Uterus (tissue), 2 donors: ENCODE measurements around the gene BLCAP.

Experiments used
- POLR2A ChIP-seq, 2 donors: fragments of 450-650 bp; IDR thresholded peaks; one replicate each; pipeline ENCODE4 v1.6.1; 2016; ENCODE audit warnings: antibody characterized with exemption in 2 of 2, mild to moderate bottlenecking in 1 of 2, moderate library complexity in 1 of 2
- TF ChIP-seq, protein P1 (sequence below), 4 experiments: fragments of 200-600 bp in 2 of 4; fragments of 450-650 bp in 2 of 4; sonication (generic) in 2 of 4; IDR thresholded peaks; one replicate each; pipeline ENCODE4 v1.5.1; 2016 to 2019; ENCODE audit warnings: antibody characterized with exemption in 4 of 4, mild to moderate bottlenecking in 2 of 4, moderate library complexity in 1 of 4

DNA sequence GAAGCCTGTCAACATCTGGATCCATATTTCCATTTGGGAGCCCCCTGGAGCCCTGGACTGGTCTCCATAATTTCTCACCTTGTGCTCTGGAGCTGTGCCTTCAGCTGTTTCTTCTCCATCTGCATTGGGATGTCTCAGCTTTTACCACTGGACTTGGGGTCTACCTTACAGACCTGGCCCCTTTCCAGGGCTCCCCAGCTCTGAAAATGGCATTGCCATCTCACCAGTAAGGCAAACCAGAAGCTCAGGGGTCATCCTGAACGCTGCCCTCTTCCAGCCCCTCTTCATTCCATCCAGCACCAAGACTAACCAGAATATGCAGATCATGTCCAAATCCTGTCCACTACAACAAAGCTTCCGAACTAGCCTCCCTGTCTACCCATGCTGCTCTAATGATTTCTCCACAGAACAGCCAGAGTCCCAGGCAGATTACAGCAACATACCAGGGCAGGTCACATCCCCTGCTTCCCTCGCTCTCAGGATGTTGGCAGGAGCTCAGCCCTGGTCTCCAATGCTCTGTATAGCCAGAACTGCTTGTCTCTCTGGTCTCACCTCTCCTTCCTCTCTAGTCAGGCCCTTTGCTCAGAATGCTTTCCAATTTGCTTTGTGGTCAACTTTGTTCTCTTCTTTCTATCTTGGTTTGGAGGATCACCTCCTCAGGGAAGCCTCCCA lies 24.3 kb downstream of the BLCAP start:
- TF ChIP-seq POLR2A (IDR thresholded peaks at IDR 0.05) = no peak
- TF ChIP-seq, protein P1, sequence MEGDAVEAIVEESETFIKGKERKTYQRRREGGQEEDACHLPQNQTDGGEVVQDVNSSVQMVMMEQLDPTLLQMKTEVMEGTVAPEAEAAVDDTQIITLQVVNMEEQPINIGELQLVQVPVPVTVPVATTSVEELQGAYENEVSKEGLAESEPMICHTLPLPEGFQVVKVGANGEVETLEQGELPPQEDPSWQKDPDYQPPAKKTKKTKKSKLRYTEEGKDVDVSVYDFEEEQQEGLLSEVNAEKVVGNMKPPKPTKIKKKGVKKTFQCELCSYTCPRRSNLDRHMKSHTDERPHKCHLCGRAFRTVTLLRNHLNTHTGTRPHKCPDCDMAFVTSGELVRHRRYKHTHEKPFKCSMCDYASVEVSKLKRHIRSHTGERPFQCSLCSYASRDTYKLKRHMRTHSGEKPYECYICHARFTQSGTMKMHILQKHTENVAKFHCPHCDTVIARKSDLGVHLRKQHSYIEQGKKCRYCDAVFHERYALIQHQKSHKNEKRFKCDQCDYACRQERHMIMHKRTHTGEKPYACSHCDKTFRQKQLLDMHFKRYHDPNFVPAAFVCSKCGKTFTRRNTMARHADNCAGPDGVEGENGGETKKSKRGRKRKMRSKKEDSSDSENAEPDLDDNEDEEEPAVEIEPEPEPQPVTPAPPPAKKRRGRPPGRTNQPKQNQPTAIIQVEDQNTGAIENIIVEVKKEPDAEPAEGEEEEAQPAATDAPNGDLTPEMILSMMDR (IDR thresholded peaks at IDR 0.05) = no peak
